DOHH2 (cell line): Measurements from ENCODE around the gene CAMK2D.

Experiments used
- H3F3A ChIP-seq: fragments of 200-600 bp; sonication (generic), shearing (Covaris generic); 2 replicates; pipeline ENCODE4 v1.6.0; 2016; ENCODE audit warnings: antibody characterized with exemption, mild to moderate bottlenecking; ENCODE audit not compliant: control insufficient read depth, insufficient read depth
- H3K27ac ChIP-seq: fragments of 200-600 bp; sonication (generic); 2 replicates; pipeline ENCODE4 v1.5.1; 2014; ENCODE audit warnings: low read depth, mild to moderate bottlenecking, low read length, moderate library complexity
- H3K27me3 ChIP-seq: fragments of 200-600 bp; sonication (generic); 2 replicates; pipeline ENCODE4 v1.6.1; 2014; ENCODE audit warnings: mild to moderate bottlenecking, low read length, mixed read lengths; ENCODE audit not compliant: control insufficient read depth
- H3K36me3 ChIP-seq: fragments of 200-600 bp; sonication (generic); 2 replicates; pipeline ENCODE4 v1.6.1; 2014; ENCODE audit warnings: mild to moderate bottlenecking, low read length, moderate library complexity, mixed read lengths; ENCODE audit not compliant: control insufficient read depth
- H3K4me1 ChIP-seq: fragments of 200-600 bp; sonication (generic); 2 replicates; pipeline ENCODE4 v1.6.1; 2014; ENCODE audit warnings: mild to moderate bottlenecking, low read length, mixed read lengths; ENCODE audit not compliant: control insufficient read depth
- H3K4me2 ChIP-seq: fragments of 200-600 bp; sonication (generic); 2 replicates; pipeline ENCODE4 v1.6.0; 2014; ENCODE audit warnings: mild to moderate bottlenecking, low read length, moderate library complexity
- H3K4me3 ChIP-seq: fragments of 200-600 bp; sonication (generic); 2 replicates; pipeline ENCODE4 v1.5.1; 2014; ENCODE audit warnings: mild to moderate bottlenecking, low read length, mixed read lengths
- H3K79me2 ChIP-seq: fragments of 200-600 bp; sonication (generic); 2 replicates; pipeline ENCODE4 v1.6.1; 2014; ENCODE audit warnings: mild to moderate bottlenecking, low read length, mixed read lengths; ENCODE audit not compliant: control insufficient read depth
- H3K9me2 ChIP-seq: fragments of 200-600 bp; sonication (generic); replicated peaks from 2 replicates; pipeline ENCODE4 v1.6.1; 2014; ENCODE audit warnings: mild to moderate bottlenecking, low read length, mixed read lengths; ENCODE audit not compliant: control insufficient read depth
- H3K9me3 ChIP-seq: fragments of 200-600 bp; sonication (generic); 2 replicates; pipeline ENCODE4 v1.6.1; 2014; ENCODE audit warnings: antibody characterized with exemption, low read length, mixed read lengths; ENCODE audit not compliant: control insufficient read depth, insufficient read depth
- H4K20me1 ChIP-seq: fragments of 200-600 bp; sonication (generic); 2 replicates; pipeline ENCODE4 v1.6.0; 2014; ENCODE audit warnings: low read depth, mild to moderate bottlenecking, antibody characterized with exemption, low read length, moderate library complexity; ENCODE audit not compliant: control insufficient read depth, insufficient read depth
- EZH2phosphoT487 ChIP-seq: fragments of 200-600 bp; sonication (generic); IDR thresholded peaks from 2 replicates; pipeline ENCODE4 v1.6.1; 2017; ENCODE audit warnings: borderline replicate concordance, mild to moderate bottlenecking, antibody characterized with exemption, low read length, moderate library complexity, mixed read lengths
- TF ChIP-seq, protein P1 (sequence below): fragments of 200-600 bp; sonication (generic); IDR thresholded peaks from one replicate; pipeline ENCODE4 v1.5.1; 2014; ENCODE audit warnings: antibody characterized with exemption, mild to moderate bottlenecking, low read depth, low read length; ENCODE audit not compliant: poor library complexity, severe bottlenecking

CAMK2D gene

DNA sequence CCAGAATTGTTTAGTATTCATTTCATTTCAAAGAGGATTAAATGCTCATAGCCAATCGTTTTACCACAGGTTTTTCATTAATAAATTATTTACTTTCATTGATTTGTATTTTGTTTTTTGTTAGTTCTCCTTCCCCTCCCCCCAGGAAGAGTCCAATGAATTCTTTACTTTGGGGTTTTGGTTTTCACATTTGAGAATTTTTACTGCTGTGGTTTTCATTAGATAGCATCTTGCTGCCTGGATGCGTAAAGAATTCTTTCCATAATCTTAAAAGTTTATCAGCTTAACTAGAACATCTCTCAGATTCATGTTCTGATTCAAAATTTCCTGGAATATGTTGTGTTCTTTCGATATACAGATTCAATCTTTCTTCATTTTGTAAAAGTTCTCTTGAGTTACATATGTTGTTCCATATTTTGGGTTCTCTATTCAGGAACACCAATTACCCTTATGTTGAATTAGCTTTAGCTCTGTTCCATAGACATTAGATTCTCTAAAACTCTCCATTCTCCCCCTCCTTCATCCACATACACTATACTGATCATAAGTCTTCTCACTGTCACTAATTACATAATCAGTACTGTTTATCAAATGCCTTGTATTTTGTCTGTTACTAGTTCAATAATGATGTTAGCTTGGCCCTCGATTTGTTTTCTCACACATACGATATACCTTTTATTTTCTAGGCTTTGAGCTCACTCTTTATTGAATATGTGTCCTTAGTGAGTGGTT, 184.4 kb downstream of the CAMK2D start:
- H4K20me1 ChIP-seq, result no peaks in the 10 kb centered on the region
- peaks cover 100% of the 10 kb centered on the region for H3K4me1 ChIP-seq
- H3K27ac ChIP-seq, result peak overlapping the region; percentile 98
- no peaks in the 10 kb centered on the region for H3K27me3 ChIP-seq
- peaks cover 94% of the 10 kb centered on the region for H3K79me2 ChIP-seq
- H3F3A ChIP-seq, result peaks cover 56% of the 10 kb centered on the region
- H3K9me3 ChIP-seq, result no peaks in the 10 kb centered on the region
- H3K4me3 ChIP-seq, result peak overlapping the region; percentile 45
- peaks cover 32% of the 10 kb centered on the region for H3K36me3 ChIP-seq
- TF ChIP-seq, protein P1, sequence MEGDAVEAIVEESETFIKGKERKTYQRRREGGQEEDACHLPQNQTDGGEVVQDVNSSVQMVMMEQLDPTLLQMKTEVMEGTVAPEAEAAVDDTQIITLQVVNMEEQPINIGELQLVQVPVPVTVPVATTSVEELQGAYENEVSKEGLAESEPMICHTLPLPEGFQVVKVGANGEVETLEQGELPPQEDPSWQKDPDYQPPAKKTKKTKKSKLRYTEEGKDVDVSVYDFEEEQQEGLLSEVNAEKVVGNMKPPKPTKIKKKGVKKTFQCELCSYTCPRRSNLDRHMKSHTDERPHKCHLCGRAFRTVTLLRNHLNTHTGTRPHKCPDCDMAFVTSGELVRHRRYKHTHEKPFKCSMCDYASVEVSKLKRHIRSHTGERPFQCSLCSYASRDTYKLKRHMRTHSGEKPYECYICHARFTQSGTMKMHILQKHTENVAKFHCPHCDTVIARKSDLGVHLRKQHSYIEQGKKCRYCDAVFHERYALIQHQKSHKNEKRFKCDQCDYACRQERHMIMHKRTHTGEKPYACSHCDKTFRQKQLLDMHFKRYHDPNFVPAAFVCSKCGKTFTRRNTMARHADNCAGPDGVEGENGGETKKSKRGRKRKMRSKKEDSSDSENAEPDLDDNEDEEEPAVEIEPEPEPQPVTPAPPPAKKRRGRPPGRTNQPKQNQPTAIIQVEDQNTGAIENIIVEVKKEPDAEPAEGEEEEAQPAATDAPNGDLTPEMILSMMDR, result no peak
- TF ChIP-seq EZH2phosphoT487, result no peak
- H3K9me2 ChIP-seq, result no peaks in the 10 kb centered on the region
- H3K4me2 ChIP-seq, result peak overlapping the region; percentile 74

DNA sequence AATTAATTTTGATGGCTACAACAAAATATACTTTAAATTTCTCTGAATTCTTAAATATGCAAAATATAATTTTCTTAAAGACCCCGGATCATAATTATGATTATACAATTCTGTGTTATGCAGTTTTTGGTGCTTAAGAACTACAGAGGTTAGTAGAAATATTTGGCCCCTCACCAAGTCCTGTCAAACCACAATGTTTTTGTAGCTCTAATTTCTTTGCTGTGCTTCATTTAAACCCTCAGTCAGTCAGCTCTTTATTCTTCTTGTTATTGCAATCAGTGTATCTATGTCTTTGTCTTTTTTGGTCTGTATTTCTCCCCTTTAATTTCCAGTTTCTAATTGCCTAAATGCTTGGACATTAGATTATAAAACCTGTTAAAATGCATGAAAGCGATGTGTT, 186.1 kb downstream of the CAMK2D start:
- Histone ChIP-seq H4K20me1 (no peaks in the 10 kb centered on the region), H3K9me2 (no peaks in the 10 kb centered on the region), H3K27ac (peak overlapping the region; percentile 98), H3K4me1 (peaks cover 100% of the 10 kb centered on the region), H3K4me2 (peak overlapping the region; percentile 74), H3K4me3 (peak overlapping the region; percentile 45), H3K36me3 (peaks cover 30% of the 10 kb centered on the region), H3K9me3 (no peaks in the 10 kb centered on the region), H3K27me3 (no peaks in the 10 kb centered on the region), H3K79me2 (peaks cover 99% of the 10 kb centered on the region), H3F3A (peaks cover 69% of the 10 kb centered on the region)
- no peak for TF ChIP-seq EZH2phosphoT487
- TF ChIP-seq, protein P1, result no peak

DNA sequence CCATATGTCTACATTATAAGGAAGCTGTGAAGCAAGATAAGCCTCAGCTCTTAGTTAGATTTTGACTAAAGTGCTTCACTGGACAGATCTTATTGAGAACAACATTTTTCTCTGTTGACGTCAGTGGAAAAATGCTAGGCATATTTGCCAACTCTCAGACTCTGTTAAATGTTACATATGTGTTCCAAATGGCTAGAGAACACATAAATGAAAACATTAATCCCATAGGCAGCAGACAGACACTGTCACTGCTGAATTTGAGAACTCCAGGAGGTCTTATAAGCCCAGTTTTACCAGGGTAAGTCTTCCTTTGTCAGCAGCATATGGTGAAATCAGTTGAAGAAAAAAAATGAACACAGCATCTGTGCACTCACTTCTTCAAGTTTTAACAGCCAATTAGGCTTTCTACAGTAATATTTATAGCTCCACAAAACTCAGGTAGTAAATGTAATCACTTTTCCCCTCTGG, 186.9 kb downstream of the CAMK2D start:
- H3K9me2 ChIP-seq, result no peaks in the 10 kb centered on the region
- H3K27me3 ChIP-seq, result no peaks in the 10 kb centered on the region
- TF ChIP-seq, protein P1, result no peak
- no peak for TF ChIP-seq EZH2phosphoT487
- H4K20me1 ChIP-seq, result no peaks in the 10 kb centered on the region
- H3K9me3 ChIP-seq, result no peaks in the 10 kb centered on the region
- H3K4me1 ChIP-seq, result peaks cover 100% of the 10 kb centered on the region
- H3K4me2 ChIP-seq, result peak overlapping the region; percentile 74
- peak overlapping the region; percentile 45 for H3K4me3 ChIP-seq
- H3K79me2 ChIP-seq, result peaks cover 99% of the 10 kb centered on the region
- H3K36me3 ChIP-seq, result peaks cover 24% of the 10 kb centered on the region
- peaks cover 69% of the 10 kb centered on the region for H3F3A ChIP-seq
- H3K27ac ChIP-seq, result peak overlapping the region; percentile 98
